ENCODE results near the gene TMC8.

TMC8 gene

GRCh38 chr17:78143214-78144146 lies 12.9 kb downstream of the TMC8 start:
- FAIRE-seq (no peak), DNase-seq (ENCODE audit: insufficient read length, low spot score) (no peak)
- TF ChIP-seq POLR2A (IDR thresholded peaks at IDR 0.05; ENCODE audit: low read depth, low read length): no peak

GRCh38 chr17:78144147-78144719 lies 13.7 kb downstream of the TMC8 start:
- FAIRE-seq (no peak), DNase-seq (ENCODE audit: insufficient read length, low spot score) (peak; percentile 74)

GRCh38 chr17:78144736-78145641 lies 14.4 kb downstream of the TMC8 start:
- DNase-seq (ENCODE audit: insufficient read length, low spot score) (no peak), FAIRE-seq (no peak)
- TF ChIP-seq POLR2A (IDR thresholded peaks at IDR 0.05; ENCODE audit: low read depth, low read length): no peak

More at GRCh38 chr17:78144147-78144719, 13.7 kb downstream of the TMC8 start:
- TF ChIP-seq POLR2A (IDR thresholded peaks at IDR 0.05; ENCODE audit: low read depth, low read length): no peak

GRCh38 chr17:78146471-78146869 lies 15.9 kb downstream of the TMC8 start:
- FAIRE-seq (no peak), DNase-seq (ENCODE audit: insufficient read length, low spot score) (no peak)
- TF ChIP-seq POLR2A (IDR thresholded peaks at IDR 0.05; ENCODE audit: low read depth, low read length): no peak

- TF ChIP-seq POLR2A (IDR thresholded peaks at IDR 0.05; ENCODE audit: low read depth, low read length): no peak
- no peak for DNase-seq (ENCODE audit: insufficient read length, low spot score)
- no peak for FAIRE-seq
These were observed 16.3 kb downstream of the TMC8 start for GRCh38 chr17:78146881-78147280.

GRCh38 chr17:78147315-78147998 lies 16.9 kb downstream of the TMC8 start:
- DNase-seq (ENCODE audit: insufficient read length, low spot score) (no peak), FAIRE-seq (no peak)
- no peak for TF ChIP-seq POLR2A (IDR thresholded peaks at IDR 0.05; ENCODE audit: low read depth, low read length)

- no peak for DNase-seq (ENCODE audit: insufficient read length, low spot score)
- no peak for TF ChIP-seq POLR2A (IDR thresholded peaks at IDR 0.05; ENCODE audit: low read depth, low read length)
- FAIRE-seq: no peak
These were observed 17.9 kb downstream of the TMC8 start for GRCh38 chr17:78148286-78149016.

GRCh38 chr17:78151514-78152008 lies 21.0 kb downstream of the TMC8 start:
- no peak for FAIRE-seq
- no peak for DNase-seq (ENCODE audit: insufficient read length, low spot score)
- TF ChIP-seq POLR2A (IDR thresholded peaks at IDR 0.05; ENCODE audit: low read depth, low read length): no peak

- FAIRE-seq (no peak), DNase-seq (ENCODE audit: insufficient read length, low spot score) (no peak)
- no peak for TF ChIP-seq POLR2A (IDR thresholded peaks at IDR 0.05; ENCODE audit: low read depth, low read length)
These were observed 24.6 kb downstream of the TMC8 start for GRCh38 chr17:78154903-78155811.

GRCh38 chr17:78159575-78160158 lies 29.1 kb downstream of the TMC8 start:
- no peak for TF ChIP-seq POLR2A (IDR thresholded peaks at IDR 0.05; ENCODE audit: low read depth, low read length)
- DNase-seq (ENCODE audit: insufficient read length, low spot score) (no peak), FAIRE-seq (no peak)

All from H54 (cell line).